SK-N-SH (cell line): Measurements from ENCODE around the gene POLR1D. TPM values are rescaled to one million over a fixed set of nuclear protein-coding genes. Genes with fewer than 3 reads are reported as not detected.

Experiments used
- CTCF ChIA-PET: fragments of 300-600, 350-600 bp; formaldehyde crosslinking; extraction: SDS; loops from one replicate; lab custom pipeline; 2021; lab: Yijun Ruan, JAX
- POLR2A ChIA-PET: fragments of 350-600 bp; sonication (Branson Sonifier 250); formaldehyde crosslinking; extraction: SDS; loops from one replicate; lab custom pipeline; 2020; ENCODE audit warnings: antibody characterized with exemption, inconsistent platforms; lab: Yijun Ruan, JAX
- DNase-seq: peaks from one replicate; pipeline ENCODE4 v3.0.0; 2012
- H2AFZ ChIP-seq: fragments of 200-600 bp; sonication (generic); 2 replicates; pipeline ENCODE4 v1.8.1; 2016; ENCODE audit warnings: antibody characterized with exemption, mild to moderate bottlenecking, low read depth
- H3F3A ChIP-seq: fragments of 200-600 bp; sonication (generic); replicated peaks from 2 replicates; pipeline ENCODE3; 2016; ENCODE audit warnings: antibody characterized with exemption, mild to moderate bottlenecking; ENCODE audit not compliant: insufficient read depth
- H3K27ac ChIP-seq, 2 experiments: fragments of 200-500 bp in 1 of 2; fragments of 200-600 bp in 1 of 2; sonication (Bioruptor generic) in 1 of 2; sonication (generic), shearing (Covaris generic) in 1 of 2; 2 replicates each; pipeline versions ENCODE4 v1.5.1 to v1.6.1; 2014 to 2016; ENCODE audit warnings: low read depth in 2 of 2, inconsistent platforms in 1 of 2, low read length in 1 of 2, mild to moderate bottlenecking in 1 of 2, mixed read lengths in 1 of 2
- H3K27me3 ChIP-seq: fragments of 200-600 bp; sonication (generic), shearing (Covaris generic); 2 replicates; pipeline ENCODE4 v1.6.1; 2016; ENCODE audit warnings: mixed run types; ENCODE audit not compliant: insufficient read depth
- H3K36me3 ChIP-seq, 2 experiments: fragments of 200-500 bp in 1 of 2; fragments of 200-600 bp in 1 of 2; sonication (Bioruptor generic) in 1 of 2; sonication (generic) in 1 of 2; replicated peaks in 1 of 2; 2 replicates each; pipeline versions ENCODE3 to v1.5.1; 2014 to 2016; ENCODE audit warnings: low read length in 1 of 2, mild to moderate bottlenecking in 1 of 2; ENCODE audit not compliant: insufficient read depth in 2 of 2, control insufficient read depth in 1 of 2
- H3K4me1 ChIP-seq, 2 experiments: fragments of 200-500 bp in 1 of 2; fragments of 200-600 bp in 1 of 2; sonication (Bioruptor generic) in 1 of 2; sonication (generic), shearing (Covaris generic) in 1 of 2; 2 replicates each; pipeline versions ENCODE4 v1.5.1 to v1.6.1; 2014 to 2016; ENCODE audit warnings: low read depth in 1 of 2, low read length in 1 of 2, mixed run types in 1 of 2; ENCODE audit not compliant: insufficient read depth in 2 of 2, control insufficient read depth in 1 of 2
- H3K4me2 ChIP-seq: fragments of 200-600 bp; sonication (generic), shearing (Covaris generic); 2 replicates; pipeline ENCODE4 v1.6.1; 2017; ENCODE audit warnings: mixed run types
- H3K4me3 ChIP-seq, 2 experiments: fragments of 200-500 bp in 1 of 2; fragments of 200-600 bp in 1 of 2; sonication (Bioruptor generic) in 1 of 2; sonication (generic), shearing (Covaris generic) in 1 of 2; 2 replicates each; pipeline versions ENCODE4 v1.5.1 to v1.8.1; 2014 to 2016; ENCODE audit warnings: low read depth in 2 of 2, inconsistent platforms in 1 of 2, low read length in 1 of 2, mild to moderate bottlenecking in 1 of 2, mixed read lengths in 1 of 2, moderate library complexity in 1 of 2
- H3K79me2 ChIP-seq: fragments of 200-600 bp; sonication (generic); 2 replicates; pipeline ENCODE4 v1.8.1; 2017; ENCODE audit warnings: mild to moderate bottlenecking; ENCODE audit not compliant: insufficient read depth
- H3K9ac ChIP-seq: fragments of 200-600 bp; sonication (generic); 2 replicates; pipeline ENCODE4 v1.6.1; 2017; ENCODE audit warnings: mixed run types
- H3K9me2 ChIP-seq: fragments of 200-600 bp; sonication (generic); 2 replicates; pipeline ENCODE4 v1.6.1; 2017; ENCODE audit warnings: mixed run types
- H3K9me3 ChIP-seq: fragments of 200-600 bp; sonication (generic); 2 replicates; pipeline ENCODE4 v1.6.1; 2017; ENCODE audit warnings: mixed run types, mild to moderate bottlenecking, moderate library complexity
- H4K20me1 ChIP-seq: fragments of 200-600 bp; sonication (generic); 2 replicates; pipeline ENCODE4 v1.6.1; 2017; ENCODE audit warnings: mild to moderate bottlenecking, mixed run types; ENCODE audit not compliant: insufficient read depth
- CHD2 ChIP-seq: fragments of 150-350 bp; IDR thresholded peaks from 2 replicates; pipeline ENCODE4 v1.6.1; 2018; ENCODE audit warnings: low read length; ENCODE audit not compliant: partially characterized antibody
- ELF1 ChIP-seq: IDR thresholded peaks from 2 replicates; pipeline ENCODE4 v1.4.0; 2012
- EP300 ChIP-seq, 2 experiments: IDR thresholded peaks; 2 replicates each; pipeline versions ENCODE4 v1.4.0 to v1.6.1; 2012; ENCODE audit warnings: borderline replicate concordance in 1 of 2, low read depth in 1 of 2, low read length in 1 of 2
- FOSL2 ChIP-seq: IDR thresholded peaks from 2 replicates; pipeline ENCODE4 v1.4.0; 2012; ENCODE audit warnings: low read depth, mild to moderate bottlenecking, moderate library complexity, borderline replicate concordance
- GATA2 ChIP-seq: sonication (generic); formaldehyde crosslinking; IDR thresholded peaks from 2 replicates; pipeline ENCODE4 v1.5.0; 2020; ENCODE audit warnings: mild to moderate bottlenecking, missing genetic modification reagents
- JUND ChIP-seq: IDR thresholded peaks from 2 replicates; pipeline ENCODE4 v1.4.0; 2012
- MEF2A ChIP-seq: IDR thresholded peaks from 2 replicates; pipeline ENCODE4 v1.4.0; 2012; ENCODE audit warnings: low read depth, borderline replicate concordance
- MXI1 ChIP-seq: IDR thresholded peaks from 2 replicates; pipeline ENCODE4 v1.6.1; 2012; ENCODE audit warnings: mild to moderate bottlenecking, low read depth, low read length, improper control_type of control experiment
- POLR2AphosphoS5 ChIP-seq: IDR thresholded peaks from 2 replicates; pipeline ENCODE4 v1.6.1; 2012; ENCODE audit warnings: low read depth, low read length
- RAD21 ChIP-seq: IDR thresholded peaks from 2 replicates; pipeline ENCODE4 v1.6.1; 2012; ENCODE audit warnings: mild to moderate bottlenecking, low read length
- RFX5 ChIP-seq: IDR thresholded peaks from 2 replicates; pipeline ENCODE4 v1.6.1; 2012; ENCODE audit warnings: mild to moderate bottlenecking, improper control_type of control experiment, low read length
- RXRA ChIP-seq: IDR thresholded peaks from 2 replicates; pipeline ENCODE4 v1.4.0; 2012; ENCODE audit warnings: low read depth, mild to moderate bottlenecking, borderline replicate concordance
- SIN3A ChIP-seq: IDR thresholded peaks from 2 replicates; pipeline ENCODE4 v1.6.1; 2012; ENCODE audit warnings: low read depth, mild to moderate bottlenecking, low read length, moderate library complexity, borderline replicate concordance
- SMC3 ChIP-seq: IDR thresholded peaks from 2 replicates; pipeline ENCODE4 v1.6.1; 2012; ENCODE audit warnings: low read depth, low read length, improper control_type of control experiment
- YY1 ChIP-seq: IDR thresholded peaks from 2 replicates; pipeline ENCODE4 v1.4.0; 2012; ENCODE audit warnings: low read depth, mild to moderate bottlenecking
- WGBS: methylation state at CpG from one replicate; pipeline ENCODE4 v1.1.6; 2017; ENCODE audit warnings: low lambda C conversion rate; 5-methylcytosine and 5-hydroxymethylcytosine counted together
- polyA plus RNA-seq, 3 experiments: library from polyadenylated mRNA; depleted of rRNA; stranded (reverse); fragments of >200 nt; gene quantifications; 2 replicates each; pipeline ENCODE4 v1.2.3, GENCODE V29; 2012
- TF ChIP-seq, protein P1 (sequence below): fragments of 200-600 bp; sonication (generic); IDR thresholded peaks from 2 replicates; pipeline ENCODE4 v1.6.1; 2017; ENCODE audit warnings: antibody characterized with exemption, mild to moderate bottlenecking, moderate library complexity
- TF ChIP-seq, protein P2 (sequence below): fragments of 150-350 bp; IDR thresholded peaks from 2 replicates; pipeline ENCODE4 v1.6.1; 2017; ENCODE audit warnings: antibody characterized with exemption, low read length, low read depth, borderline replicate concordance
- TF ChIP-seq, protein P3 (sequence below): IDR thresholded peaks from 2 replicates; pipeline ENCODE4 v1.4.0; 2012; ENCODE audit warnings: low read depth, borderline replicate concordance
- TF ChIP-seq, protein P4 (sequence below): IDR thresholded peaks from 2 replicates; pipeline ENCODE4 v1.4.0; 2012; ENCODE audit warnings: low read depth

Gene POLR1D
- polyA plus RNA-seq, 1 of the 3 experiments (the other 2 are of a cell fraction), result 150 TPM

DNA sequence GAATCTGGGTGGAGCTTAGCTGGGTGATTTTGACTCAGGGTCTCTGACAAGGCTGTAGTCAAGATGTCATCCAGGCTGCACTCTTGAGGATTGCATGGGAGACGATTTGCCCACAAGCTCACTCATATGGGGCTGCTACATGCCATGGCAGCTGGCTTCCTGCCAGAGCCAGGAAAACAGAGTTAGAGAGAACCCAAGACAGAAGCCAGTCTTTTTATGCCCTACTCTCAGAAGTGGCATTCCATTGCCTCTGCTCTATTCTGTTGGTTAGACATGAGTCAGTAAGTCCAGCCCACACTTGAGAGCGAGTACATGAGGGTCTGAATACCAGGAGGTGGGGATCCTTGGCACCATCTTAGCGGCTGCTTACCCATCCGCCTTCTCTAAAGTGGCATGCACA is 9.5 kb downstream of the POLR1D start:
- TF ChIP-seq POLR2AphosphoS5, result no peak
- no peak for TF ChIP-seq MEF2A
- TF ChIP-seq CHD2, result no peak
- Histone ChIP-seq H3K9me2 (no peaks in the 10 kb centered on the region), H3K36me3 (peaks cover 25 to 27% of the 10 kb centered on the region in 2 experiments), H3K4me3 (no peak overlapping the region), H3K4me1 (peaks cover 0 to 3% of the 10 kb centered on the region in 2 experiments; a peak in 2 of 4 replicates), H3K9me3 (no peaks in the 10 kb centered on the region), H3K9ac (no peak overlapping the region), H3K4me2 (no peak overlapping the region), H3K27ac (no peak overlapping the region), H3K27me3 (no peaks in the 10 kb centered on the region), H4K20me1 (peaks cover 53% of the 10 kb centered on the region), H3K79me2 (peaks cover 69% of the 10 kb centered on the region), H2AFZ (no peak overlapping the region), H3F3A (peaks cover 4% of the 10 kb centered on the region)
- ChIA-PET POLR2A (no interaction called here), CTCF (interaction anchor here (0.9 to 1.3 kb wide), 2 partner anchors 10 to 19 kb away, joined by 3 to 4 read pairs; partner anchors contain the start of gene LNX2)
- 92% methylated on average over 4 of the region's 4 CpGs for WGBS
- DNase-seq, result no peak

DNA sequence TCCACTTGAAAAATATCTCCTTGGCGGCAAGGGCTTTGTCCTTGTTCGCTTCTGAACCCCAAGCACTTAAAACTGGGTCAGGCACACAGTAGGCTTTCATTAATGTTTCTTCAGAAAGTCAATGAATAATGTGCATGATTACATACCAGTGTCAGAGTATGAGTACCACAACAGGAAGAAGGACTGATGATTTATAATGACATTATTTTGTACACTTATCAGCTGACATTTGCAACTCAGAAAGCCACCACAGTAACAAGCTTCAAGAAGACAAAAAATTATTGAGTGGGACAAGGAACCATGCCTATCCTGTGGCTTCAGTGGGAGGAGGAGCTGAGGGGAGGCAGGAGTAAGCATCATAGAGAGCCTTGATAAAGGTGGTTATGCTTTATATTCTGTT is 10.0 kb downstream of the POLR1D start:
- 93% methylated on average over 2 of the region's 2 CpGs for WGBS
- Histone ChIP-seq H3K79me2 (peaks cover 69% of the 10 kb centered on the region), H3K9ac (no peak overlapping the region), H3K9me3 (no peaks in the 10 kb centered on the region), H3K4me1 (peaks cover 3 to 4% of the 10 kb centered on the region in 2 experiments; a peak in 3 of 4 replicates), H3K4me3 (no peak overlapping the region), H3K4me2 (no peak overlapping the region), H3K27ac (no peak overlapping the region), H3K27me3 (no peaks in the 10 kb centered on the region), H4K20me1 (peaks cover 56% of the 10 kb centered on the region), H2AFZ (no peak overlapping the region), H3K9me2 (no peaks in the 10 kb centered on the region)
- CTCF ChIA-PET, result interaction anchor here (0.9 to 1.3 kb wide), 3 partner anchors 10 to 18 kb away, joined by 3 to 4 read pairs (median 4); partner anchors contain the start of genes LNX2 and POLR1D
- no peak for DNase-seq
- POLR2A ChIA-PET, result no interaction called here
- no peak for TF ChIP-seq ELF1
- no peak for TF ChIP-seq JUND
- TF ChIP-seq MEF2A, result no peak
- no peak for TF ChIP-seq GATA2
- no peak for TF ChIP-seq MXI1
- TF ChIP-seq RXRA, result no peak
- TF ChIP-seq SMC3, result no peak
- TF ChIP-seq, all 33 proteins: peak for 0
- H3K36me3 ChIP-seq, result peaks cover 21 to 23% of the 10 kb centered on the region in 2 experiments
- peaks cover 4% of the 10 kb centered on the region for H3F3A ChIP-seq

DNA sequence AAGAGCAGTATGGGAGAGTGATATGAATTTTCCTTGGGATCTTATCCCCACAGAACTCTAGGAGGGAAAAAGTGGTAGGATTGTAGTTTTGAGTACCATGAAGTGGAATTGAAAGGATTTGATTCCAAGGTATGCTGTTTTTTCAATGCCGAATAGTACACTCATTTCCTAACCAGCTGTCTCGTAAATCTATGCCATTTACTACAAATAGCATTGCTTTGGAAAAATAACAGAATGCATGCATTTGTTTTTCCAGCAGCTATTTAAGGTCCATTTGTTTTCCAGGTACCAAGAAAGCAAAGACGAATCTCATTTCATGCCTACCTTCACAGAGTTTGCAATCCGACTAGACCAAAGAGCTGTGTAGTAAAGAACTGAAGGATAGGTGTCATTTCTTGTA is 10.5 kb downstream of the POLR1D start:
- Histone ChIP-seq H3K4me1 (peaks cover 3 to 10% of the 10 kb centered on the region in 2 experiments; a peak in 3 of 4 replicates), H3K9me2 (no peaks in the 10 kb centered on the region), H3K27me3 (no peaks in the 10 kb centered on the region), H4K20me1 (peaks cover 58% of the 10 kb centered on the region), H3F3A (peaks cover 4% of the 10 kb centered on the region), H3K4me3 (no peak overlapping the region), H2AFZ (no peak overlapping the region), H3K9me3 (no peaks in the 10 kb centered on the region), H3K27ac (no peak overlapping the region), H3K4me2 (no peak overlapping the region), H3K9ac (no peak overlapping the region), H3K36me3 (peaks cover 21 to 23% of the 10 kb centered on the region in 2 experiments), H3K79me2 (peaks cover 68% of the 10 kb centered on the region)
- ChIA-PET POLR2A (no interaction called here), CTCF (interaction anchor here (0.7 to 1.3 kb wide), 3 partner anchors 10 to 99 kb away, joined by 4 read pairs; partner anchors contain the start of genes LNX2 and POLR1D)
- 94% methylated on average over 4 of the region's 4 CpGs for WGBS
- DNase-seq, result no peak
- no peak for TF ChIP-seq RFX5
- TF ChIP-seq, protein P1, sequence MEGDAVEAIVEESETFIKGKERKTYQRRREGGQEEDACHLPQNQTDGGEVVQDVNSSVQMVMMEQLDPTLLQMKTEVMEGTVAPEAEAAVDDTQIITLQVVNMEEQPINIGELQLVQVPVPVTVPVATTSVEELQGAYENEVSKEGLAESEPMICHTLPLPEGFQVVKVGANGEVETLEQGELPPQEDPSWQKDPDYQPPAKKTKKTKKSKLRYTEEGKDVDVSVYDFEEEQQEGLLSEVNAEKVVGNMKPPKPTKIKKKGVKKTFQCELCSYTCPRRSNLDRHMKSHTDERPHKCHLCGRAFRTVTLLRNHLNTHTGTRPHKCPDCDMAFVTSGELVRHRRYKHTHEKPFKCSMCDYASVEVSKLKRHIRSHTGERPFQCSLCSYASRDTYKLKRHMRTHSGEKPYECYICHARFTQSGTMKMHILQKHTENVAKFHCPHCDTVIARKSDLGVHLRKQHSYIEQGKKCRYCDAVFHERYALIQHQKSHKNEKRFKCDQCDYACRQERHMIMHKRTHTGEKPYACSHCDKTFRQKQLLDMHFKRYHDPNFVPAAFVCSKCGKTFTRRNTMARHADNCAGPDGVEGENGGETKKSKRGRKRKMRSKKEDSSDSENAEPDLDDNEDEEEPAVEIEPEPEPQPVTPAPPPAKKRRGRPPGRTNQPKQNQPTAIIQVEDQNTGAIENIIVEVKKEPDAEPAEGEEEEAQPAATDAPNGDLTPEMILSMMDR, result no peak
- TF ChIP-seq, protein P2, sequence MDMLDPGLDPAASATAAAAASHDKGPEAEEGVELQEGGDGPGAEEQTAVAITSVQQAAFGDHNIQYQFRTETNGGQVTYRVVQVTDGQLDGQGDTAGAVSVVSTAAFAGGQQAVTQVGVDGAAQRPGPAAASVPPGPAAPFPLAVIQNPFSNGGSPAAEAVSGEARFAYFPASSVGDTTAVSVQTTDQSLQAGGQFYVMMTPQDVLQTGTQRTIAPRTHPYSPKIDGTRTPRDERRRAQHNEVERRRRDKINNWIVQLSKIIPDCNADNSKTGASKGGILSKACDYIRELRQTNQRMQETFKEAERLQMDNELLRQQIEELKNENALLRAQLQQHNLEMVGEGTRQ, result no peak
- no peak for TF ChIP-seq FOSL2
- TF ChIP-seq RAD21, result no peak
- no peak for TF ChIP-seq SIN3A
- TF ChIP-seq, protein P3, sequence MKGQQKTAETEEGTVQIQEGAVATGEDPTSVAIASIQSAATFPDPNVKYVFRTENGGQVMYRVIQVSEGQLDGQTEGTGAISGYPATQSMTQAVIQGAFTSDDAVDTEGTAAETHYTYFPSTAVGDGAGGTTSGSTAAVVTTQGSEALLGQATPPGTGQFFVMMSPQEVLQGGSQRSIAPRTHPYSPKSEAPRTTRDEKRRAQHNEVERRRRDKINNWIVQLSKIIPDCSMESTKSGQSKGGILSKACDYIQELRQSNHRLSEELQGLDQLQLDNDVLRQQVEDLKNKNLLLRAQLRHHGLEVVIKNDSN, result no peak
- no peak for TF ChIP-seq EP300 (IDR thresholded peaks at IDR 0.05; ENCODE audit: borderline replicate concordance in 1 of 2, low read depth in 1 of 2, low read length in 1 of 2)
- no peak for TF ChIP-seq YY1
- no peak for TF ChIP-seq MXI1
- TF ChIP-seq, protein P4, sequence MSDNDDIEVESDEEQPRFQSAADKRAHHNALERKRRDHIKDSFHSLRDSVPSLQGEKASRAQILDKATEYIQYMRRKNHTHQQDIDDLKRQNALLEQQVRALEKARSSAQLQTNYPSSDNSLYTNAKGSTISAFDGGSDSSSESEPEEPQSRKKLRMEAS, result no peak
- TF ChIP-seq GATA2, result no peak
- no peak for TF ChIP-seq JUND
